Endothelial cell (in vitro differentiated cells): Measurements from ENCODE around the gene TRPV3. TPM values are rescaled to one million over a fixed set of nuclear protein-coding genes. Genes with fewer than 3 reads are reported as not detected.
"Not testable (repeated sequence)": the region's sequence is repeated elsewhere in the genome, so short reads cannot be mapped to it uniquely, and the experiment has no call there.

Experiments used
- DNase-seq: peaks from one replicate; pipeline ENCODE4 v3.0.0; 2021; ENCODE audit warnings: low spot score
- H3K27ac Mint-ChIP-seq: one replicate; pipeline ENCODE4 v1.8.0; 2021; ENCODE audit warnings: mixed read lengths, inconsistent platforms; ENCODE audit not compliant: unreplicated experiment
- H3K27me3 Mint-ChIP-seq: one replicate; pipeline ENCODE4 v1.8.0; 2021; ENCODE audit warnings: mild to moderate bottlenecking, moderate library complexity, mixed read lengths, inconsistent platforms; ENCODE audit not compliant: unreplicated experiment
- H3K36me3 Mint-ChIP-seq: one replicate; pipeline ENCODE4 v1.8.0; 2021; ENCODE audit warnings: mild to moderate bottlenecking, low read depth, mixed read lengths, inconsistent platforms; ENCODE audit not compliant: unreplicated experiment
- H3K4me1 Mint-ChIP-seq: one replicate; pipeline ENCODE4 v1.8.0; 2021; ENCODE audit warnings: mild to moderate bottlenecking, mixed read lengths, inconsistent platforms; ENCODE audit not compliant: unreplicated experiment
- H3K4me3 Mint-ChIP-seq: one replicate; pipeline ENCODE4 v1.8.0; 2021; ENCODE audit warnings: mild to moderate bottlenecking, mixed read lengths, inconsistent platforms; ENCODE audit not compliant: unreplicated experiment
- H3K9me3 Mint-ChIP-seq: one replicate; pipeline ENCODE4 v1.8.0; 2021; ENCODE audit warnings: mixed read lengths, inconsistent platforms; ENCODE audit not compliant: unreplicated experiment
- CTCF ChIP-seq: fragments of 200-600 bp; sonication (generic); IDR thresholded peaks from one replicate; pipeline ENCODE4 v1.5.0; 2021; ENCODE audit warnings: antibody characterized with exemption; ENCODE audit not compliant: unreplicated experiment
- total RNA-seq: library from RNA; stranded (reverse); fragmentation: NEBNext Ultra II Directional; extraction: Animal tissue kit (Norgen Biotek cat#: 25700); gene quantifications from one replicate; pipeline ENCODE4 v1.2.1, GENCODE V29; 2021; ENCODE audit not compliant: unreplicated experiment

Gene TRPV3
- total RNA-seq, 1 donor from 2014 or later, result not detected

GRCh38 chr17:3527896-3528295 is 29.7 kb downstream of the TRPV3 start:
- Mint-ChIP-seq H3K4me1 (no peaks in the 10 kb centered on the region), H3K27ac (no peak overlapping the region), H3K9me3 (no peaks in the 10 kb centered on the region), H3K4me3 (no peak overlapping the region), H3K36me3 (peaks cover 3% of the 10 kb centered on the region), H3K27me3 (no peaks in the 10 kb centered on the region)
- no peak for TF ChIP-seq CTCF
- no peak for DNase-seq

- H3K27me3 Mint-ChIP-seq, result no peaks in the 10 kb centered on the region
- TF ChIP-seq CTCF, result no peak
- H3K36me3 Mint-ChIP-seq, result peaks cover 3% of the 10 kb centered on the region
- DNase-seq, result no peak
- no peak overlapping the region for H3K4me3 Mint-ChIP-seq
- no peaks in the 10 kb centered on the region for H3K9me3 Mint-ChIP-seq
- H3K4me1 Mint-ChIP-seq, result no peaks in the 10 kb centered on the region
- no peak overlapping the region for H3K27ac Mint-ChIP-seq
Observed at GRCh38 chr17:3527468-3527867, 30.1 kb downstream of the TRPV3 start.

- no peak overlapping the region for H3K27ac Mint-ChIP-seq
- H3K9me3 Mint-ChIP-seq, result no peaks in the 10 kb centered on the region
- no peak overlapping the region for H3K4me3 Mint-ChIP-seq
- no peaks in the 10 kb centered on the region for H3K4me1 Mint-ChIP-seq
- no peak for DNase-seq
- TF ChIP-seq CTCF, result no peak
- H3K36me3 Mint-ChIP-seq, result peaks cover 3% of the 10 kb centered on the region
- no peaks in the 10 kb centered on the region for H3K27me3 Mint-ChIP-seq
Observed at GRCh38 chr17:3526971-3527370, 30.6 kb downstream of the TRPV3 start.

GRCh38 chr17:3526491-3526890 is 31.1 kb downstream of the TRPV3 start:
- Mint-ChIP-seq H3K36me3 (peaks cover 3% of the 10 kb centered on the region), H3K4me3 (no peak overlapping the region), H3K4me1 (no peaks in the 10 kb centered on the region), H3K27me3 (no peaks in the 10 kb centered on the region), H3K27ac (no peak overlapping the region), H3K9me3 (no peaks in the 10 kb centered on the region)
- TF ChIP-seq CTCF, result no peak
- no peak for DNase-seq

- DNase-seq, result no peak
- Mint-ChIP-seq H3K36me3 (peaks cover 3% of the 10 kb centered on the region), H3K4me3 (no peak overlapping the region), H3K27me3 (no peaks in the 10 kb centered on the region), H3K4me1 (no peaks in the 10 kb centered on the region), H3K27ac (no peak overlapping the region), H3K9me3 (no peaks in the 10 kb centered on the region)
- TF ChIP-seq CTCF, result no peak
Observed at GRCh38 chr17:3524024-3524423, 33.6 kb downstream of the TRPV3 start.

- not testable (repeated sequence) for DNase-seq, H3K36me3 Mint-ChIP-seq, H3K9me3 Mint-ChIP-seq, H3K4me1 Mint-ChIP-seq, H3K4me3 Mint-ChIP-seq, H3K27ac Mint-ChIP-seq, H3K27me3 Mint-ChIP-seq
Observed at GRCh38 chr17:3519472-3519871, 38.1 kb downstream of the TRPV3 start.
